DOHH2 (cell line): ENCODE data around the gene UBD.

Experiments used
- H3F3A ChIP-seq: fragments of 200-600 bp; sonication (generic), shearing (Covaris generic); 2 replicates; pipeline ENCODE4 v1.6.0; 2016; ENCODE audit warnings: antibody characterized with exemption, mild to moderate bottlenecking; ENCODE audit not compliant: control insufficient read depth, insufficient read depth
- H3K27ac ChIP-seq: fragments of 200-600 bp; sonication (generic); 2 replicates; pipeline ENCODE4 v1.5.1; 2014; ENCODE audit warnings: low read depth, mild to moderate bottlenecking, low read length, moderate library complexity
- H3K27me3 ChIP-seq: fragments of 200-600 bp; sonication (generic); 2 replicates; pipeline ENCODE4 v1.6.1; 2014; ENCODE audit warnings: mild to moderate bottlenecking, low read length, mixed read lengths; ENCODE audit not compliant: control insufficient read depth
- H3K36me3 ChIP-seq: fragments of 200-600 bp; sonication (generic); 2 replicates; pipeline ENCODE4 v1.6.1; 2014; ENCODE audit warnings: mild to moderate bottlenecking, low read length, moderate library complexity, mixed read lengths; ENCODE audit not compliant: control insufficient read depth
- H3K4me1 ChIP-seq: fragments of 200-600 bp; sonication (generic); 2 replicates; pipeline ENCODE4 v1.6.1; 2014; ENCODE audit warnings: mild to moderate bottlenecking, low read length, mixed read lengths; ENCODE audit not compliant: control insufficient read depth
- H3K4me2 ChIP-seq: fragments of 200-600 bp; sonication (generic); 2 replicates; pipeline ENCODE4 v1.6.0; 2014; ENCODE audit warnings: mild to moderate bottlenecking, low read length, moderate library complexity
- H3K4me3 ChIP-seq: fragments of 200-600 bp; sonication (generic); 2 replicates; pipeline ENCODE4 v1.5.1; 2014; ENCODE audit warnings: mild to moderate bottlenecking, low read length, mixed read lengths
- H3K79me2 ChIP-seq: fragments of 200-600 bp; sonication (generic); 2 replicates; pipeline ENCODE4 v1.6.1; 2014; ENCODE audit warnings: mild to moderate bottlenecking, low read length, mixed read lengths; ENCODE audit not compliant: control insufficient read depth
- H3K9me2 ChIP-seq: fragments of 200-600 bp; sonication (generic); replicated peaks from 2 replicates; pipeline ENCODE4 v1.6.1; 2014; ENCODE audit warnings: mild to moderate bottlenecking, low read length, mixed read lengths; ENCODE audit not compliant: control insufficient read depth
- H3K9me3 ChIP-seq: fragments of 200-600 bp; sonication (generic); 2 replicates; pipeline ENCODE4 v1.6.1; 2014; ENCODE audit warnings: antibody characterized with exemption, low read length, mixed read lengths; ENCODE audit not compliant: control insufficient read depth, insufficient read depth
- H4K20me1 ChIP-seq: fragments of 200-600 bp; sonication (generic); 2 replicates; pipeline ENCODE4 v1.6.0; 2014; ENCODE audit warnings: low read depth, mild to moderate bottlenecking, antibody characterized with exemption, low read length, moderate library complexity; ENCODE audit not compliant: control insufficient read depth, insufficient read depth
- EZH2phosphoT487 ChIP-seq: fragments of 200-600 bp; sonication (generic); IDR thresholded peaks from 2 replicates; pipeline ENCODE4 v1.6.1; 2017; ENCODE audit warnings: borderline replicate concordance, mild to moderate bottlenecking, antibody characterized with exemption, low read length, moderate library complexity, mixed read lengths
- TF ChIP-seq, protein P1 (sequence below): fragments of 200-600 bp; sonication (generic); IDR thresholded peaks from one replicate; pipeline ENCODE4 v1.5.1; 2014; ENCODE audit warnings: antibody characterized with exemption, mild to moderate bottlenecking, low read depth, low read length; ENCODE audit not compliant: poor library complexity, severe bottlenecking

Gene UBD

GRCh38 chr6:29591677-29592076 lies 32.1 kb upstream of the UBD start:
- Histone ChIP-seq H3K4me3 (no peak overlapping the region), H4K20me1 (no peaks in the 10 kb centered on the region), H3K9me3 (no peaks in the 10 kb centered on the region), H3K4me1 (peaks cover 11% of the 10 kb centered on the region), H3K79me2 (no peaks in the 10 kb centered on the region), H3F3A (no peaks in the 10 kb centered on the region), H3K9me2 (no peaks in the 10 kb centered on the region), H3K27ac (no peak overlapping the region), H3K4me2 (no peak overlapping the region), H3K36me3 (no peaks in the 10 kb centered on the region), H3K27me3 (peaks cover 10% of the 10 kb centered on the region)
- no peak for TF ChIP-seq EZH2phosphoT487
- TF ChIP-seq, protein P1, sequence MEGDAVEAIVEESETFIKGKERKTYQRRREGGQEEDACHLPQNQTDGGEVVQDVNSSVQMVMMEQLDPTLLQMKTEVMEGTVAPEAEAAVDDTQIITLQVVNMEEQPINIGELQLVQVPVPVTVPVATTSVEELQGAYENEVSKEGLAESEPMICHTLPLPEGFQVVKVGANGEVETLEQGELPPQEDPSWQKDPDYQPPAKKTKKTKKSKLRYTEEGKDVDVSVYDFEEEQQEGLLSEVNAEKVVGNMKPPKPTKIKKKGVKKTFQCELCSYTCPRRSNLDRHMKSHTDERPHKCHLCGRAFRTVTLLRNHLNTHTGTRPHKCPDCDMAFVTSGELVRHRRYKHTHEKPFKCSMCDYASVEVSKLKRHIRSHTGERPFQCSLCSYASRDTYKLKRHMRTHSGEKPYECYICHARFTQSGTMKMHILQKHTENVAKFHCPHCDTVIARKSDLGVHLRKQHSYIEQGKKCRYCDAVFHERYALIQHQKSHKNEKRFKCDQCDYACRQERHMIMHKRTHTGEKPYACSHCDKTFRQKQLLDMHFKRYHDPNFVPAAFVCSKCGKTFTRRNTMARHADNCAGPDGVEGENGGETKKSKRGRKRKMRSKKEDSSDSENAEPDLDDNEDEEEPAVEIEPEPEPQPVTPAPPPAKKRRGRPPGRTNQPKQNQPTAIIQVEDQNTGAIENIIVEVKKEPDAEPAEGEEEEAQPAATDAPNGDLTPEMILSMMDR = no peak

DNA sequence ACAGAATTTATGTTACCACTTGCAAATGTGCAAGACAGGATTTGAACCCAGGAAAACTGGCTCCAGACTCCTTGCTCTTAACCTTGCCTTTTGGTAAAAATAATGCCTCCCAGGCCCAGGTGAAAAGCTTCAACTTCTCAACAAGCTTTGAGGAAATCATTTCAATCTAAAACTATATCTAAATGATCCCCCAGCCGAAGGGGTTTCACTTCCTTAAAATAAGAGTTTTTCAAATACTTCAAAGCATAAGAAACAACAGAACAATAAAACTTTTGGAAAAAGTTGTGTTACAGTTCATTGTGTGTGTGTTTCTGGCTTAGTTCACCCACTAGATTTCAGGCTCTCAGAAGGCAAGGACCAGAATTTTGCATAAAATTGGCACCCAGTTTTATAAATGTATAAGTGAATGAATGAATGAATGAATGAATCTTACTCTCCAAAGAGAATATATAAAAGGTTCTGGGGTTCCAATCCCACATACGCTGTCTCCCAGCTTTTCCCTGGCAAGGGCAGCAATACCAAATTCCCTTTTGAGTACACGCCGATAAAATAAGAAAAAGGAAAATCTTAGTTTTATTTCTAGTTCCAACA lies 30.8 kb upstream of the UBD start:
- H3F3A ChIP-seq = no peaks in the 10 kb centered on the region
- H3K4me3 ChIP-seq = no peak overlapping the region
- H3K4me1 ChIP-seq = peaks cover 11% of the 10 kb centered on the region
- H3K9me3 ChIP-seq = no peaks in the 10 kb centered on the region
- peaks cover 16% of the 10 kb centered on the region for H3K27me3 ChIP-seq
- H3K9me2 ChIP-seq = no peaks in the 10 kb centered on the region
- no peaks in the 10 kb centered on the region for H4K20me1 ChIP-seq
- H3K27ac ChIP-seq = no peak overlapping the region
- TF ChIP-seq, protein P1 = no peak
- no peak for TF ChIP-seq EZH2phosphoT487
- no peaks in the 10 kb centered on the region for H3K36me3 ChIP-seq
- H3K4me2 ChIP-seq = no peak overlapping the region
- H3K79me2 ChIP-seq = no peaks in the 10 kb centered on the region

GRCh38 chr6:29589423-29590048 lies 30.0 kb upstream of the UBD start:
- no peak overlapping the region for H3K27ac ChIP-seq
- H3K79me2 ChIP-seq = no peaks in the 10 kb centered on the region
- no peaks in the 10 kb centered on the region for H3K36me3 ChIP-seq
- no peaks in the 10 kb centered on the region for H3K9me2 ChIP-seq
- H3K4me3 ChIP-seq = no peak overlapping the region
- H3F3A ChIP-seq = no peaks in the 10 kb centered on the region
- H3K4me1 ChIP-seq = peaks cover 11% of the 10 kb centered on the region
- no peaks in the 10 kb centered on the region for H3K9me3 ChIP-seq
- no peak overlapping the region for H3K4me2 ChIP-seq
- TF ChIP-seq, protein P1 = peak; percentile 84
- no peak for TF ChIP-seq EZH2phosphoT487
- H4K20me1 ChIP-seq = no peaks in the 10 kb centered on the region
- peaks cover 22% of the 10 kb centered on the region for H3K27me3 ChIP-seq
